ENCODE results near the gene PBX3.

PBX3 gene

GRCh38 chr9:125950880-125951471, 203.8 kb downstream of the PBX3 start:
- no peak for DNase-seq (ENCODE audit: low spot score)

- DNase-seq (ENCODE audit: low spot score): no peak
Observed at GRCh38 chr9:125953314-125954019, 206.3 kb downstream of the PBX3 start.

- DNase-seq (ENCODE audit: low spot score): no peak
Observed at GRCh38 chr9:125956102-125956501, 208.9 kb downstream of the PBX3 start.

GRCh38 chr9:125959315-125959714, 212.1 kb downstream of the PBX3 start:
- no peak for DNase-seq (ENCODE audit: low spot score)

GRCh38 chr9:125959951-125960619, 212.9 kb downstream of the PBX3 start:
- no peak for DNase-seq (ENCODE audit: low spot score)

GRCh38 chr9:125960626-125961025, 213.5 kb downstream of the PBX3 start:
- DNase-seq (ENCODE audit: low spot score): no peak

- no peak for DNase-seq (ENCODE audit: low spot score)
Observed at GRCh38 chr9:125961072-125961471, 213.9 kb downstream of the PBX3 start.

GRCh38 chr9:125963932-125964331, 216.8 kb downstream of the PBX3 start:
- DNase-seq (ENCODE audit: low spot score): no peak

GRCh38 chr9:125964702-125965225, 217.6 kb downstream of the PBX3 start:
- DNase-seq (ENCODE audit: low spot score): no peak

GRCh38 chr9:125965477-125965876, 218.3 kb downstream of the PBX3 start:
- no peak for DNase-seq (ENCODE audit: low spot score)

- DNase-seq (ENCODE audit: low spot score): no peak
Observed at GRCh38 chr9:125966466-125966865, 219.3 kb downstream of the PBX3 start.

GRCh38 chr9:125966959-125967711, 220.0 kb downstream of the PBX3 start:
- DNase-seq (ENCODE audit: low spot score): no peak

- DNase-seq (ENCODE audit: low spot score): no peak
Observed at GRCh38 chr9:125968714-125969374, 221.7 kb downstream of the PBX3 start.

- no peak for DNase-seq (ENCODE audit: low spot score)
Observed at GRCh38 chr9:125969462-125969861, 222.3 kb downstream of the PBX3 start.

- no peak for DNase-seq (ENCODE audit: low spot score)
Observed at GRCh38 chr9:125969868-125970267, 222.7 kb downstream of the PBX3 start.

GRCh38 chr9:125970340-125970739, 223.2 kb downstream of the PBX3 start:
- no peak for DNase-seq (ENCODE audit: low spot score)

- DNase-seq (ENCODE audit: low spot score): no peak
Observed at GRCh38 chr9:125971050-125971449, 223.9 kb downstream of the PBX3 start.

- no peak for DNase-seq (ENCODE audit: low spot score)
Observed at GRCh38 chr9:125972012-125972729, 225.0 kb downstream of the PBX3 start.

GRCh38 chr9:125973547-125973946, 226.4 kb downstream of the PBX3 start:
- DNase-seq (ENCODE audit: low spot score): no peak

GRCh38 chr9:125974705-125975104, 227.5 kb downstream of the PBX3 start:
- DNase-seq (ENCODE audit: low spot score): no peak

GRCh38 chr9:125977223-125977622, 230.1 kb downstream of the PBX3 start:
- DNase-seq (ENCODE audit: low spot score): no peak

Measured in kidney capillary endothelial cell (primary cell).